PC-3 (cell line): ENCODE data around the gene SLC9B2. TPM values are rescaled to one million over a fixed set of nuclear protein-coding genes. Genes with fewer than 3 reads are reported as not detected.
A peak's percentile ranks its signal among the peaks of the same experiment; 100 is the strongest.

Experiments
- ATAC-seq: fragments of 200-7000 bp; cut with Tn5 transposase; 2 replicates; pipeline ENCODE4 v1.9.1; 2020; ENCODE audit warnings: mild to moderate bottlenecking, moderate library complexity
- BruUV-seq: library from RNA; stranded (reverse); fragments of 400-500 nt; replicated peaks from 2 replicates; lab custom pipeline; 2021; lab: Mats Ljungman, UMichigan
- CTCF ChIA-PET: fragments of 300-600 bp; sonication (Branson Sonifier 250); formaldehyde crosslinking; loops from one replicate; lab custom pipeline; 2022; ENCODE audit warnings: antibody characterized with exemption; lab: Charles Lee
- POLR2A ChIA-PET: fragments of 300-600 bp; sonication (Branson Sonifier 250); formaldehyde crosslinking; loops from one replicate; lab custom pipeline; 2022; ENCODE audit warnings: antibody characterized with exemption; ENCODE audit not compliant: unreplicated experiment; lab: Charles Lee
- DNase-seq: peaks from one replicate; pipeline ENCODE4 v3.0.0-alpha.2; 2015
- H2AFZ ChIP-seq: fragments of 300-600 bp; sonication (generic); 2 replicates; pipeline ENCODE4 v1.6.0; 2016; ENCODE audit warnings: antibody characterized with exemption, low read length
- H3F3A ChIP-seq: fragments of 300-600 bp; sonication (generic); one replicate; pipeline ENCODE4 v1.6.0; 2017; ENCODE audit warnings: antibody characterized with exemption, low read length, control low read depth, mild to moderate bottlenecking; ENCODE audit not compliant: unreplicated experiment
- H3K27ac ChIP-seq: fragments of 300-600 bp; sonication (generic); 2 replicates; pipeline ENCODE4 v1.5.1; 2016; ENCODE audit warnings: mild to moderate bottlenecking, low read length
- H3K27me3 ChIP-seq: fragments of 300-600 bp; sonication (generic); 2 replicates; pipeline ENCODE4 v1.6.1; 2016; ENCODE audit warnings: low read length, mixed read lengths
- H3K36me3 ChIP-seq: fragments of 300-600 bp; sonication (generic); 2 replicates; pipeline ENCODE4 v1.6.1; 2016; ENCODE audit warnings: low read depth, mixed run types, low read length, mixed read lengths
- H3K4me1 ChIP-seq: fragments of 300-600 bp; sonication (generic); 2 replicates; pipeline ENCODE4 v1.5.1; 2016; ENCODE audit warnings: low read length; ENCODE audit not compliant: insufficient read depth
- H3K4me2 ChIP-seq: fragments of 300-600 bp; sonication (generic); 2 replicates; pipeline ENCODE4 v1.6.0; 2016; ENCODE audit warnings: low read length
- H3K4me3 ChIP-seq: fragments of 300-600 bp; sonication (generic); 2 replicates; pipeline ENCODE4 v1.5.1; 2016; ENCODE audit warnings: mild to moderate bottlenecking, low read length, mixed read lengths
- H3K79me2 ChIP-seq: fragments of 300-600 bp; sonication (generic); 2 replicates; pipeline ENCODE4 v1.6.1; 2017; ENCODE audit warnings: low read length, mixed read lengths
- H3K9ac ChIP-seq: fragments of 300-600 bp; sonication (generic); 2 replicates; pipeline ENCODE4 v1.6.0; 2016; ENCODE audit warnings: mild to moderate bottlenecking, low read length
- H3K9me2 ChIP-seq: fragments of 300-600 bp; sonication (generic); replicated peaks from 2 replicates; pipeline ENCODE4 v1.6.1; 2016; ENCODE audit warnings: mixed run types, low read length, mixed read lengths
- H3K9me3 ChIP-seq: fragments of 300-600 bp; sonication (generic); 2 replicates; pipeline ENCODE4 v1.6.1; 2016; ENCODE audit warnings: low read length, mixed read lengths
- H4K20me1 ChIP-seq: fragments of 300-600 bp; sonication (generic); 2 replicates; pipeline ENCODE4 v1.6.1; 2016; ENCODE audit warnings: low read length, mixed read lengths
- EZH2 ChIP-seq: fragments of 300-600 bp; sonication (generic); IDR thresholded peaks from one replicate; pipeline ENCODE4 v1.6.1; 2017; ENCODE audit warnings: antibody characterized with exemption, mild to moderate bottlenecking, low read length; ENCODE audit not compliant: unreplicated experiment
- EZH2phosphoT487 ChIP-seq: fragments of 300-600 bp; sonication (generic); IDR thresholded peaks from 2 replicates; pipeline ENCODE4 v1.6.1; 2018; ENCODE audit warnings: mild to moderate bottlenecking, antibody characterized with exemption, low read length, borderline replicate concordance
- intact Hi-C: fragments of 100-400 bp; cut with micrococcal nuclease; formaldehyde crosslinking; loops from 2 replicates; pipeline ENCODE4 v1.9.0; 2023
- total RNA-seq: library from RNA; depleted of rRNA; stranded (reverse); fragments of >200 nt; gene quantifications from 2 replicates; pipeline ENCODE4 v1.2.3, GENCODE V29; 2014
- TF ChIP-seq, protein P1 (sequence below): fragments of 300-600 bp; sonication (generic); conservative IDR thresholded peaks from 2 replicates; pipeline ENCODE4 v1.5.1; 2017; ENCODE audit warnings: antibody characterized with exemption, low read depth, mild to moderate bottlenecking, low read length

The SLC9B2 gene
- total RNA-seq, 1 experiment from 2014 or later: 13.6 TPM

DNA sequence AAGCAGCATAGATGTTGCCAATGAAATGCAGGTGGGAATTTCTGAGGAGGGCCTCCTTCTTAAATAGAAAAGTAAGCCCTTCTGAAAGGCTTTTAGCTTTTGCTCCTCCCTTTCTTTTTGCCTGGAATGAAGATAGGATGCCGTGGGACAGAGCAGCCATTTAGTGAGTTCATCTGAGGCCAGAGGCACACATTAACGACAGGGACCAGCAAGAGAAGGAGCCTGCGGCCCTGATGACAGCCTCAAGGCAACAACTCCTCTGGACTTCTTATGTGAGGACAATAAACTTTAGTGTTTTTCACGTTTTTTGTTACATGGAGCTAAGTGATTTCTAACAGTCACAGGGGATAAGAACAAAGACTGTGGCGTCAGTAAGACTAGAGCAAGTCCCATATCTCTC lies 24.1 kb upstream of the SLC9B2 start:
- no peaks in the 10 kb centered on the region for H3K9me2 ChIP-seq
- H3K4me2 ChIP-seq: no peak overlapping the region
- ATAC-seq: no peak
- H3K36me3 ChIP-seq: no peaks in the 10 kb centered on the region
- peak overlapping the region; percentile 22; the same call in 1 of the 2 replicates for H2AFZ ChIP-seq
- TF ChIP-seq EZH2 (no peak), EZH2phosphoT487 (no peak)
- TF ChIP-seq, protein P1, sequence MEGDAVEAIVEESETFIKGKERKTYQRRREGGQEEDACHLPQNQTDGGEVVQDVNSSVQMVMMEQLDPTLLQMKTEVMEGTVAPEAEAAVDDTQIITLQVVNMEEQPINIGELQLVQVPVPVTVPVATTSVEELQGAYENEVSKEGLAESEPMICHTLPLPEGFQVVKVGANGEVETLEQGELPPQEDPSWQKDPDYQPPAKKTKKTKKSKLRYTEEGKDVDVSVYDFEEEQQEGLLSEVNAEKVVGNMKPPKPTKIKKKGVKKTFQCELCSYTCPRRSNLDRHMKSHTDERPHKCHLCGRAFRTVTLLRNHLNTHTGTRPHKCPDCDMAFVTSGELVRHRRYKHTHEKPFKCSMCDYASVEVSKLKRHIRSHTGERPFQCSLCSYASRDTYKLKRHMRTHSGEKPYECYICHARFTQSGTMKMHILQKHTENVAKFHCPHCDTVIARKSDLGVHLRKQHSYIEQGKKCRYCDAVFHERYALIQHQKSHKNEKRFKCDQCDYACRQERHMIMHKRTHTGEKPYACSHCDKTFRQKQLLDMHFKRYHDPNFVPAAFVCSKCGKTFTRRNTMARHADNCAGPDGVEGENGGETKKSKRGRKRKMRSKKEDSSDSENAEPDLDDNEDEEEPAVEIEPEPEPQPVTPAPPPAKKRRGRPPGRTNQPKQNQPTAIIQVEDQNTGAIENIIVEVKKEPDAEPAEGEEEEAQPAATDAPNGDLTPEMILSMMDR: no peak
- peaks cover 9% of the 10 kb centered on the region; the same call in 1 of the 2 replicates for H3K4me1 ChIP-seq
- no peak overlapping the region for H3K9ac ChIP-seq
- intact Hi-C loops: no loop called here
- ChIA-PET CTCF (interaction anchor here (0.6 kb wide), 1 partner anchor 683 kb away, joined by 4 read pairs; no protein-coding TSS in a partner anchor), POLR2A (no interaction called here)
- H3F3A ChIP-seq: no peaks in the 10 kb centered on the region
- no peaks in the 10 kb centered on the region for H3K27me3 ChIP-seq
- H4K20me1 ChIP-seq: no peaks in the 10 kb centered on the region
- no TSS peak for BruUV-seq
- H3K79me2 ChIP-seq: no peaks in the 10 kb centered on the region
- H3K27ac ChIP-seq: no peak overlapping the region
- DNase-seq: no peak
- H3K4me3 ChIP-seq: no peak overlapping the region
- no peaks in the 10 kb centered on the region for H3K9me3 ChIP-seq

- intact Hi-C loops: loop anchor here (1.0 to 10.0 kb wide), 2 partner anchors 275 to 667 kb away; partner anchors contain the start of gene UBE2D3
- POLR2A ChIA-PET: interaction anchor here (0.7 kb wide), 1 partner anchor 91 kb away, joined by 3 read pairs; no protein-coding TSS in a partner anchor
- Histone ChIP-seq H4K20me1 (no peaks in the 10 kb centered on the region), H3K36me3 (no peaks in the 10 kb centered on the region), H3F3A (no peaks in the 10 kb centered on the region), H3K4me2 (peak within 1 kb of the TSS; percentile 82), H2AFZ (peak within 1 kb of the TSS; percentile 89), H3K27ac (no peak within 1 kb of the TSS), H3K27me3 (no peaks in the 10 kb centered on the region), H3K9me2 (no peaks in the 10 kb centered on the region), H3K9ac (peak within 1 kb of the TSS; percentile 30; the same call in 1 of the 2 replicates), H3K9me3 (no peaks in the 10 kb centered on the region), H3K4me3 (peak within 1 kb of the TSS; percentile 68), H3K4me1 (peaks cover 9% of the 10 kb centered on the region; the same call in 1 of the 2 replicates), H3K79me2 (no peaks in the 10 kb centered on the region)
- DNase-seq (peak; percentile 89), ATAC-seq (peak; percentile 93)
- CTCF ChIA-PET: interaction anchor here (0.6 to 1.2 kb wide), 6 partner anchors 38 to 897 kb away, joined by 3 to 5 read pairs (median 3); no protein-coding TSS in a partner anchor
- BruUV-seq: no TSS peak
- TF ChIP-seq, protein P1: peak; percentile 74
- TF ChIP-seq EZH2phosphoT487: no peak
Observed at GRCh38 chr4:103099691-103100392, 23.3 kb upstream of the SLC9B2 start, which contains the start of gene BDH2. Gene BDH2 (minus strand): TSS chr4:103099834. CDS start chr4:103096254, 3,580 bp downstream.
